GM06990 (cell line): Measurements from ENCODE around the gene POM121C.
"Not testable (repeated sequence)": the region's sequence is repeated elsewhere in the genome, so short reads cannot be mapped to it uniquely, and the experiment has no call there.

Source experiments
- DNase-seq: peaks from one replicate; pipeline ENCODE4 v3.0.0-alpha.2; 2011; ENCODE audit not compliant: insufficient read length; ENCODE audit errors: extremely low read depth
- H3K27me3 ChIP-seq: replicated peaks from 2 replicates; pipeline ENCODE4 v1.6.0; 2011; ENCODE audit warnings: low read length; ENCODE audit not compliant: control insufficient read depth, insufficient read depth
- H3K36me3 ChIP-seq: 2 replicates; pipeline ENCODE4 v1.5.1; 2011; ENCODE audit warnings: low read length; ENCODE audit not compliant: control insufficient read depth, insufficient read depth
- H3K4me3 ChIP-seq: replicated peaks from 2 replicates; pipeline ENCODE4 v1.5.1; 2011; ENCODE audit warnings: low read depth, mild to moderate bottlenecking, control low read depth, low read length

Gene POM121C

DNA sequence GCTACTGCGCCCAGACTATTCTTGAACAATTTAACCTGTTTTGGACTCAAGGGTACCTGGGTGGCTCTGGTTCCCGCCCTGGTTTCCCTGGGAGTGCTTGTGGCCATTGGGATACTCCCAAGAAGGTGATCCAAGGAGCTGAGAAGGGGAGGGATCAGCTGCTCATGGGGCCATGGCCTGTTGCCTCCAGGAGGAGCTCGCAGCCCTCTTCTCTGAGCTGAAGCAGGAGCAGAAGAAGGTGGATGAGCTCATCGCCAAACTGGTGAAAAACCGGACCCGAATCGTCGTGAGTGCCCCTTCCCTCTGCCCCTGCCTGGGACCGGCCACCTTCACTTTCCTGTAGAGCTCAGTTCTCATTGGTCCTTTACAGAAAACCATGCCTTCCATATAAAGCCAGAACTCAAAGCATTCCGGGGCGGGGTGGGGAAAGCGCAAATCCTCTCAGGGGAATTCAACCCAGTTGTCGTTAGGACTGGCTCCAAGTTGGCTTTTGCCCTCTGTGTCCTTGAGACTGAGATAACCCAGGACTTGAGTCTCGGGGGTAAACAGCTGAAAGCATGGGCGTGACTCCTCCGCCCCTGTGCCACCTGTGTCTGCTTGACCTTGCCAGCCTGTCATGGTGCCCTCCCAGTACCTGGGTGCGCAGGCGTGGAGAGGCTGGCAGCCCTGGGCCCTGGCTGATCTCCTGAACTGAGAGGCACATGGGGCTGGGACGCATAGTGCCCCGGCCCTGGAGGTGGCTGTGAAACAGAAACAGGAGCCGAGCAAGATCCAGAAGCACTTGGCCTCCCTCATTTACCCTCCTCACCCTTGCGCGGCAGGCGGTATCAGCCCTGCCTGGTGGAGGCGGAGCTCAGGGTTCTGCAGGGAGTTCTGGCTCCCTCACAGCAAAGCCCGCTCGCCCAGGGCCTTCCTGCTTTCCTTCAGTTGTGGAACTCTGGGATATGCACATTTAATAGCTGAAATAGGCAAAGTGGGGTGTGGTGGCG, 82.3 kb downstream of the POM121C start:
- not testable (repeated sequence) for H3K36me3 ChIP-seq, H3K27me3 ChIP-seq, DNase-seq, H3K4me3 ChIP-seq

DNA sequence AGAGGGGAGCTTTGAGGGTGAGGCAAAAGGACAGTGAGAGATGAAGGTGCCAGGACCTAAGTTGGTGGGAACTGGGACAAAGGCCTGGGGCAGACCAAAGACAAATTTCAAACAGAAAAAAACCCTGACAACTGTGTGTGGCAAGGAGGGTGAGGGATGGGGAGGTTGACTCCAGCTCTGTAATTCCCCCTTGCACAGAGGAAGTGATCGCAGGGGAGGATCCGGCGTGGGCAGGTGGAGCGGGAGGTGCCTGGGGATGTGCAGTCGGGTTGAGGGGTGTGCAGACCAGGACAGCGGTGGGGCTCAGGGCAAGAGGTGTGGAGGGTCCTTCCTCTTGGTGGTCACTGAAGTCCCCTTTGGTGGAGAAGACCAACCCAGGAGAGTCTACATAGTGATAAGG, 85.5 kb downstream of the POM121C start:
- H3K36me3 ChIP-seq, H3K4me3 ChIP-seq, H3K27me3 ChIP-seq: not testable (repeated sequence)

DNA sequence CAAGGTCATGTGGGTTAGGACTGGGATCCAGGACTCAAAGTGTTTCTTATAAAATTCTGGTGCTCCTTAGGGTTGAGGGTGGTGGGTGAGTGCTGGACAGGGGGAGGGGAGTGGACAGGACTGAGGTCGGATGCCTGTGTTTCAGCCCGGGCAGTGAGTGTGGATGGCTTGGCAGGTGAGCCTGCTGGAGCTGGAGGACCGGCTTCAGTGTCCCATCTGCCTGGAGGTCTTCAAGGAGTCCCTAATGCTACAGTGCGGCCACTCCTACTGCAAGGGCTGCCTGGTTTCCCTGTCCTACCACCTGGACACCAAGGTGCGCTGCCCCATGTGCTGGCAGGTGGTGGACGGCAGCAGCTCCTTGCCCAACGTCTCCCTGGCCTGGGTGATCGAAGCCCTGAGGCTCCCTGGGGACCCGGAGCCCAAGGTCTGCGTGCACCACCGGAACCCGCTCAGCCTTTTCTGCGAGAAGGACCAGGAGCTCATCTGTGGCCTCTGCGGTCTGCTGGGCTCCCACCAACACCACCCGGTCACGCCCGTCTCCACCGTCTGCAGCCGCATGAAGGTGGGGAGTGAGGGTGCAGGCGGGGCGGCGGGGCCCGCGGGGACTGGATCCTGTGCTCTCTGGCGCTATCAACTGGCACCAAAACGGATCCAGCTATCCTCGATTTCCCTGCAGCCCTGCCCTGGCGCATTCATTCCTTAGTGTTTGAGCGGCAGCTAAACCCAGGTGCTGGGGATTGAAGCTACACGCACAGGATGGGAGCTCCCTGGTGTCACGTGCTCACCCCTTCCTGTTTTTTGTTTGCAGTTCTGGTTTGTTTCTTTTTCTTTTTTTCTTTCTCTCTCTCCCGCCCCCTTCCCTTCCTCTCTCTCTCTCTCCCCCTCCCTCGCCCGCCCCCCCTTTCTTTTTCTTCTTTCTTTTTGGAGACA, 87.1 kb downstream of the POM121C start:
- H3K27me3 ChIP-seq, DNase-seq, H3K36me3 ChIP-seq: not testable (repeated sequence)

More for the DNA sequence above, 85.5 kb downstream of the POM121C start:
- DNase-seq, result not testable (repeated sequence)

DNA sequence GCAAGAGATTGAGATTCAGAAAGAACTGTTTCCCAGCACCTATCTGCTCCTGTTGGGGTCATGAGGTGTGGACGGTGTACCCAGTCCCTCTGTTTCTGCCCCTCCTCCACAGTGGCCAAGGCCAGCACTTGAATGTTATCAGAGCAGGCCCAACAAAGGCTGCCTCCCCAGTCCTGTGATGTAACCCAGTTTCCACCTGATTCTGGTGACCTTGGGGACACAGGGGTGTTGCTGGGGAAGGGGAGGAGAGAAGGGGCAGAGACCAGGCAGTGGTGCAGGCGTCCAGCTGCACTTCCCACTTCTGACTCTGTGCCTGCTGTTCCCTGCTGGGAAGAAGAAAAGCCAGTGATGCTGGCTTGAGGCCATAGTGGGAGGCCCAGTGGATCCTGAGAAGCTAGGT, 88.2 kb downstream of the POM121C start:
- H3K36me3 ChIP-seq, H3K27me3 ChIP-seq, DNase-seq, H3K4me3 ChIP-seq: not testable (repeated sequence)

More for the DNA sequence above, 87.1 kb downstream of the POM121C start:
- H3K4me3 ChIP-seq, result not testable (repeated sequence)

DNA sequence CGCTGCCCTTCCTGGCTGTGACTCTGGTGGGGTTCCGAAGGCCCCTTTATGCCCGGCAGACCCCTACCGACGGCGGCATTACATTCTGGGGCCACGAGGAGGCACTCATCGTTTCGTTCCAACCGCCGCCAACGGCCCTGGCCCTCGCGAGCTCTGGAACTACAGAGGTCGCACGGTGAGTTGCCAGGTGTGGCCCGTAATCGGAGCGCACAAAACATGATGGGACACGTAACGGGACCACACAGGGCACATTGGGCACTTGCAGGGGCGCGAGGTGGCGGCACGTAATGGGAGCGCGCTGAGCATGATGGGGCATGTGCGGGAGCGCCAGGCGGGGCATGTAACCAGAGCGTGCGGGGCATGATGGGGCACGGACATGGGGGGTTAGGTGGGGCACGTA, 90.8 kb downstream of the POM121C start, which contains the start of gene TRIM73:
Gene TRIM73 (plus strand): TSS at position 301 of the 400 bp plus-strand sequence. CDS start 3,305 bp downstream, outside the sequence.
- not testable (repeated sequence) for DNase-seq, H3K4me3 ChIP-seq, H3K27me3 ChIP-seq, H3K36me3 ChIP-seq

DNA sequence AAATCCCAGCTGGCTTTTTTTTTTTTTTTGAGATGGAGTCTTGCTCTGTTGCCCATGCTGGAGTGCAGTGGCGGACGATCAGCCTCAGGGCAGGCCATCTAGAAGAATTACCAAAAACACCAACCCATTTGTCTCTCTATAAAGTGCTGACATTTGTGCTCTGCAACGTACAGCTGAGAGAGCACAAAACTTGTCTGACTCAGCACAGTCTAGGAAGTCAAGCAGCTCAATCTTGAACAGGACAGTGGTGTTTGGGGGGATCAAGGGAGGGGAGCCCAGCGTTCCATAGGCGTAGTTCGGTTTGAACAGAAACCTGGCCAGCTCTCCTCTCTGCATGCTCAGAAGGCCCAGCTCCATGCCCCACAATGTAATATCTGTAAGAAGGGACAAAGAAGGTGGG, 92.9 kb downstream of the POM121C start:
- not testable (repeated sequence) for H3K27me3 ChIP-seq, H3K4me3 ChIP-seq, H3K36me3 ChIP-seq, DNase-seq

DNA sequence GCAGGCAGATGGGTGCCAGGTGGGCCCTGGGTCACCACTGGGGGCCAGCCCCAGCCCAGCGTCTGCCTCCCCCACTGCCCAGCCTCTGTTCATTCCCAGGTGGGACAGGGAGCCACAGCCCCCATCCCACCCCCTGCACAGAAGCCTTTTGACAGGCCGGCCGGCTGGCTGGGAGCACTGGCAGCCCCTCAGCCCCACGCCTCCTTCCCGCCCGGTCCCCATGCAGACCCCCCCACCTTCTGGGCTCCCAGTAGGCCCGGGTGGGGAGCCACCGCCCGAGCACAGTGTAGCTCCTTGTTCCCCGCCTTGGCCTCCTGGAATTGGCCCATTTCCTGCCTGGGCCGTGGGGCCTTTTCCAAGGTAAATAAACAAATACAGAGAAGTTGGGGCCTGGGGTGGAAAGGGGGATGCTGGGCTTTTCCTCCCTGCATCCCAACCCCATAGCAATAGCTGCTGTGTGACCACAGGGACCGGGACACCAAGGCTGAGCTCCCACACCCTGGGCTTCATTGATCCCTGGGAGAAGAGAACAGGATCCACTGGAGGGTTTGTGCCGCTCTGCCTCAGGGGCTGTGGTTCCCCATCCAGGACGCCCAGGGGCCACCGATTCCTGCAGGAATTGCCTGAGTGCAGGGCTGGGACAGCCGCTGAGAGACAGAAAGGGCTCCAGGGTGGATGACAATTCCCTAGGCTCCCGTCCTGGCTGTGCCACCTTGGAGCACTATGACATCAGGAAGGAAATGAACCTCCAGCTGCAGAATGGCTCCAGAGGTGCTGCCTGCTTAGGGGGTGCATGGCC, 111.4 kb downstream of the POM121C start:
- not testable (repeated sequence) for DNase-seq, H3K36me3 ChIP-seq, H3K27me3 ChIP-seq, H3K4me3 ChIP-seq

DNA sequence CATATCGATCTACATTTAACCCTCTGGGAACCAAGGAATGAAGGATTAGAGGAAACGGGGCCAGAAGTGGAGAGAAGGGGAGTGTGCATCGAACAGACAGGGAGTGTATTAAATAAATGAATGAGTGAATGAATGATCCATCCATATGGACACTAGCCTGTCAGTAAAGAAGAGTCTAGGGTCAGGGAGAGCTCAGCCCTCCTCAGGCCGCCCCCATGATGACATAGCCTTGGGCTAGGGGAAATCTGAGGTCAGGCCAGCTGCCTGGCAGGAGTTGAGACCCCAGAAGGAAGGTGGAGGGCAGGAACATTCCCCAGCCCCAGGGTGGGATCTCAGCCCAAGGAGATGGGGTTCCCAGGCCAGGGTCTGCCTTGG, 112.0 kb downstream of the POM121C start:
- not testable (repeated sequence) for H3K36me3 ChIP-seq, H3K4me3 ChIP-seq, DNase-seq, H3K27me3 ChIP-seq

DNA sequence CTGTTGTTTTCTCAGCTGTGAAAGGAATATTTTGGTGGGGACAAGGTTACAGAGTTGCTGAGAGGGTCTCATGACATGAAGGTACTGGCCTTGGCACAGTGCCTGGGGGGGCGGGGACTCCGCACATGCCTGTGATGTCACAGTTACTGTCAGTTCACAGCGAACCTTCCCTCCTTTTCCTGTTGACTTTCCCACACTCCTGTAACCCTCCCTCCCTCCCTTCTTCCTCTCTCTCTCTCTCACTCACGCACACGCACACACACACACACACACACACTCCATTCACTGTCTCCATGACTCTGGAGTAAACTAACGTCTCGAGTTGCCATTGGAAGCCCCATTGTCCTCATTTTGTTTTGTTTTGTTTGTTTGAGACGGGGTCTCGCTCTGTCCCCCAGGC, 118.8 kb downstream of the POM121C start:
- H3K4me3 ChIP-seq, H3K27me3 ChIP-seq, DNase-seq, H3K36me3 ChIP-seq: not testable (repeated sequence)
